ENCODE measurements around the gene PKLR.

DNA sequence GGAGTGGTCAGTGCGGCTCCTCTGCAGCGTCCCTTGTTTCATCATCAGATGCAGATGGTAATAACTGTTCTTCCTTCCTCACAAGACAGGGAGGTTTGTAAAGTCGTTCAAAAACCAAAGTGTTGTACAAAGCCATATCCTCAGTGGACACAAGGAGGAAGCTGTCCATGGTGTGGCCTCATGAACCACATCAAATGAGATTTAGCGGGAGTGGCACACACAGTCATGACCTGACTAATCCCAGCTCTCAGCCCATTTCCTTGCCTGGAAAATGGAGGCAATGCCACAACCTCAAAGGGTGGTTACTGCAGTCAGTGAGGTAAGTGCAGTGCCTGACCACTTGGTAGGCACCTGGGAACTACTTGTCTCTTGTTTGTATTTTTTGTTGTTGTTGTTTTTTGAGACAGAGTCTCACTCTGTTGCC, 59.4 kb downstream of the PKLR start:
- TF ChIP-seq, protein P1, sequence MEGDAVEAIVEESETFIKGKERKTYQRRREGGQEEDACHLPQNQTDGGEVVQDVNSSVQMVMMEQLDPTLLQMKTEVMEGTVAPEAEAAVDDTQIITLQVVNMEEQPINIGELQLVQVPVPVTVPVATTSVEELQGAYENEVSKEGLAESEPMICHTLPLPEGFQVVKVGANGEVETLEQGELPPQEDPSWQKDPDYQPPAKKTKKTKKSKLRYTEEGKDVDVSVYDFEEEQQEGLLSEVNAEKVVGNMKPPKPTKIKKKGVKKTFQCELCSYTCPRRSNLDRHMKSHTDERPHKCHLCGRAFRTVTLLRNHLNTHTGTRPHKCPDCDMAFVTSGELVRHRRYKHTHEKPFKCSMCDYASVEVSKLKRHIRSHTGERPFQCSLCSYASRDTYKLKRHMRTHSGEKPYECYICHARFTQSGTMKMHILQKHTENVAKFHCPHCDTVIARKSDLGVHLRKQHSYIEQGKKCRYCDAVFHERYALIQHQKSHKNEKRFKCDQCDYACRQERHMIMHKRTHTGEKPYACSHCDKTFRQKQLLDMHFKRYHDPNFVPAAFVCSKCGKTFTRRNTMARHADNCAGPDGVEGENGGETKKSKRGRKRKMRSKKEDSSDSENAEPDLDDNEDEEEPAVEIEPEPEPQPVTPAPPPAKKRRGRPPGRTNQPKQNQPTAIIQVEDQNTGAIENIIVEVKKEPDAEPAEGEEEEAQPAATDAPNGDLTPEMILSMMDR (IDR thresholded peaks at IDR 0.05; ENCODE audit: low read depth, low read length, poor library complexity, severe bottlenecking): no peak
- TF ChIP-seq EZH2phosphoT487 (IDR thresholded peaks at IDR 0.05; ENCODE audit: borderline replicate concordance, low read length): no peak

All from DOHH2 (cell line).